ENCODE measurements around the gene CDKN1B.

The CDKN1B gene

GRCh38 chr12:12719496-12719895, 2.3 kb downstream of the CDKN1B start:
- peaks cover 20 to 25% of the 10 kb centered on the region in 2 donors for H3K36me3 ChIP-seq (ENCODE audit: control insufficient read depth in 1 of 2, insufficient read depth in 2 of 2, low read length in 2 of 2)
- H3K9me3 ChIP-seq (ENCODE audit: control insufficient read depth in 1 of 2, low read length in 2 of 2), result no peaks in the 10 kb centered on the region
- no peaks in the 10 kb centered on the region for H3K27me3 ChIP-seq (ENCODE audit: low read depth, low read length)
- peaks cover 27 to 50% of the 10 kb centered on the region in 2 donors for H3K4me1 ChIP-seq (ENCODE audit: control insufficient read depth in 1 of 2, insufficient read depth in 2 of 2, low read length in 2 of 2)
- H3K4me3 ChIP-seq (ENCODE audit: low read depth in 1 of 2, low read length in 2 of 2), result peak overlapping the region; percentile 83 to 98
- H3K27ac ChIP-seq (ENCODE audit: low read length), result peak overlapping the region; percentile 98

- H3K4me1 ChIP-seq (ENCODE audit: control insufficient read depth in 1 of 2, insufficient read depth in 2 of 2, low read length in 2 of 2), result peaks cover 21 to 46% of the 10 kb centered on the region in 2 donors
- peaks cover 20 to 25% of the 10 kb centered on the region in 2 donors for H3K36me3 ChIP-seq (ENCODE audit: control insufficient read depth in 1 of 2, insufficient read depth in 2 of 2, low read length in 2 of 2)
Observed at GRCh38 chr12:12720052-12720451, 2.9 kb downstream of the CDKN1B start.

GRCh38 chr12:12720672-12721161, 3.5 kb downstream of the CDKN1B start:
- Histone ChIP-seq H3K36me3 (ENCODE audit: control insufficient read depth in 1 of 2, insufficient read depth in 2 of 2, low read length in 2 of 2) (peaks cover 20 to 25% of the 10 kb centered on the region in 2 donors), H3K27me3 (ENCODE audit: low read depth, low read length) (no peaks in the 10 kb centered on the region), H3K4me1 (ENCODE audit: control insufficient read depth in 1 of 2, insufficient read depth in 2 of 2, low read length in 2 of 2) (peaks cover 16 to 43% of the 10 kb centered on the region in 2 donors), H3K4me3 (ENCODE audit: low read depth in 1 of 2, low read length in 2 of 2) (peak overlapping the region in 1 of 2 donors; percentile 83), H3K27ac (ENCODE audit: low read length) (peak overlapping the region; percentile 98), H3K9me3 (ENCODE audit: control insufficient read depth in 1 of 2, low read length in 2 of 2) (no peaks in the 10 kb centered on the region)

More at GRCh38 chr12:12720052-12720451, 2.9 kb downstream of the CDKN1B start:
- H3K27me3 ChIP-seq (ENCODE audit: low read depth, low read length), result no peaks in the 10 kb centered on the region
- no peaks in the 10 kb centered on the region for H3K9me3 ChIP-seq (ENCODE audit: control insufficient read depth in 1 of 2, low read length in 2 of 2)
- peak overlapping the region; percentile 98 for H3K27ac ChIP-seq (ENCODE audit: low read length)
- H3K4me3 ChIP-seq (ENCODE audit: low read depth in 1 of 2, low read length in 2 of 2), result peak overlapping the region; percentile 83 to 98

- Histone ChIP-seq H3K4me3 (ENCODE audit: low read depth in 1 of 2, low read length in 2 of 2) (peak overlapping the region in 1 of 2 donors; percentile 83), H3K27ac (ENCODE audit: low read length) (peak overlapping the region; percentile 98), H3K4me1 (ENCODE audit: control insufficient read depth in 1 of 2, insufficient read depth in 2 of 2, low read length in 2 of 2) (peaks cover 11 to 39% of the 10 kb centered on the region in 2 donors), H3K9me3 (ENCODE audit: control insufficient read depth in 1 of 2, low read length in 2 of 2) (no peaks in the 10 kb centered on the region), H3K36me3 (ENCODE audit: control insufficient read depth in 1 of 2, insufficient read depth in 2 of 2, low read length in 2 of 2) (peaks cover 20 to 25% of the 10 kb centered on the region in 2 donors), H3K27me3 (ENCODE audit: low read depth, low read length) (no peaks in the 10 kb centered on the region)
Observed at GRCh38 chr12:12721176-12721751, 4.1 kb downstream of the CDKN1B start.

GRCh38 chr12:12721814-12722434, 4.8 kb downstream of the CDKN1B start:
- Histone ChIP-seq H3K4me1 (ENCODE audit: control insufficient read depth in 1 of 2, insufficient read depth in 2 of 2, low read length in 2 of 2) (peaks cover 8 to 39% of the 10 kb centered on the region in 2 donors), H3K27ac (ENCODE audit: low read length) (peak overlapping the region; percentile 98)

GRCh38 chr12:12722435-12723148, 5.4 kb downstream of the CDKN1B start:
- no peaks in the 10 kb centered on the region for H3K27me3 ChIP-seq (ENCODE audit: low read depth, low read length)
- no peaks in the 10 kb centered on the region for H3K9me3 ChIP-seq (ENCODE audit: control insufficient read depth in 1 of 2, low read length in 2 of 2)
- H3K27ac ChIP-seq (ENCODE audit: low read length), result peak overlapping the region; percentile 98
- peaks cover 20 to 21% of the 10 kb centered on the region in 2 donors for H3K36me3 ChIP-seq (ENCODE audit: control insufficient read depth in 1 of 2, insufficient read depth in 2 of 2, low read length in 2 of 2)
- peaks cover 8 to 39% of the 10 kb centered on the region in 2 donors for H3K4me1 ChIP-seq (ENCODE audit: control insufficient read depth in 1 of 2, insufficient read depth in 2 of 2, low read length in 2 of 2)
- H3K4me3 ChIP-seq (ENCODE audit: low read depth in 1 of 2, low read length in 2 of 2), result peak overlapping the region; percentile 59 to 81

More at GRCh38 chr12:12721814-12722434, 4.8 kb downstream of the CDKN1B start:
- H3K36me3 ChIP-seq (ENCODE audit: control insufficient read depth in 1 of 2, insufficient read depth in 2 of 2, low read length in 2 of 2), result peaks cover 20 to 21% of the 10 kb centered on the region in 2 donors
- H3K27me3 ChIP-seq (ENCODE audit: low read depth, low read length), result no peaks in the 10 kb centered on the region
- H3K9me3 ChIP-seq (ENCODE audit: control insufficient read depth in 1 of 2, low read length in 2 of 2), result no peaks in the 10 kb centered on the region
- peak overlapping the region; percentile 81 to 83 for H3K4me3 ChIP-seq (ENCODE audit: low read depth in 1 of 2, low read length in 2 of 2)

- H3K36me3 ChIP-seq (ENCODE audit: control insufficient read depth in 1 of 2, insufficient read depth in 2 of 2, low read length in 2 of 2), result peaks cover 20 to 21% of the 10 kb centered on the region in 2 donors
- H3K4me3 ChIP-seq (ENCODE audit: low read depth in 1 of 2, low read length in 2 of 2), result peak overlapping the region; percentile 59 to 81
- H3K9me3 ChIP-seq (ENCODE audit: control insufficient read depth in 1 of 2, low read length in 2 of 2), result no peaks in the 10 kb centered on the region
- peak overlapping the region; percentile 98 for H3K27ac ChIP-seq (ENCODE audit: low read length)
- H3K4me1 ChIP-seq (ENCODE audit: control insufficient read depth in 1 of 2, insufficient read depth in 2 of 2, low read length in 2 of 2), result peaks cover 8 to 39% of the 10 kb centered on the region in 2 donors
- no peaks in the 10 kb centered on the region for H3K27me3 ChIP-seq (ENCODE audit: low read depth, low read length)
Observed at GRCh38 chr12:12723149-12723680, 6.0 kb downstream of the CDKN1B start.

- H3K4me3 ChIP-seq (ENCODE audit: low read depth in 1 of 2, low read length in 2 of 2), result peak overlapping the region; percentile 59 to 81
- peaks cover 19 to 20% of the 10 kb centered on the region in 2 donors for H3K36me3 ChIP-seq (ENCODE audit: control insufficient read depth in 1 of 2, insufficient read depth in 2 of 2, low read length in 2 of 2)
- H3K9me3 ChIP-seq (ENCODE audit: control insufficient read depth in 1 of 2, low read length in 2 of 2), result no peaks in the 10 kb centered on the region
- H3K4me1 ChIP-seq (ENCODE audit: control insufficient read depth in 1 of 2, insufficient read depth in 2 of 2, low read length in 2 of 2), result peaks cover 8 to 39% of the 10 kb centered on the region in 2 donors
- no peaks in the 10 kb centered on the region for H3K27me3 ChIP-seq (ENCODE audit: low read depth, low read length)
- peak overlapping the region; percentile 98 for H3K27ac ChIP-seq (ENCODE audit: low read length)
Observed at GRCh38 chr12:12723681-12724420, 6.7 kb downstream of the CDKN1B start.

- H3K27ac ChIP-seq (ENCODE audit: low read length), result peak overlapping the region; percentile 98
- H3K4me1 ChIP-seq (ENCODE audit: control insufficient read depth in 1 of 2, insufficient read depth in 2 of 2, low read length in 2 of 2), result peaks cover 8 to 33% of the 10 kb centered on the region in 2 donors
- peak overlapping the region; percentile 59 to 81 for H3K4me3 ChIP-seq (ENCODE audit: low read depth in 1 of 2, low read length in 2 of 2)
- H3K9me3 ChIP-seq (ENCODE audit: control insufficient read depth in 1 of 2, low read length in 2 of 2), result no peaks in the 10 kb centered on the region
- H3K36me3 ChIP-seq (ENCODE audit: control insufficient read depth in 1 of 2, insufficient read depth in 2 of 2, low read length in 2 of 2), result peaks cover 14 to 15% of the 10 kb centered on the region in 2 donors
- no peaks in the 10 kb centered on the region for H3K27me3 ChIP-seq (ENCODE audit: low read depth, low read length)
Observed at GRCh38 chr12:12724421-12725085, 7.4 kb downstream of the CDKN1B start.
